IPS-20b (cell line): ENCODE data around the gene HELB.

Source experiments
- H3K27ac ChIP-seq: one replicate; pipeline ENCODE4 v1.5.1; 2013; ENCODE audit warnings: low read length
- H3K27me3 ChIP-seq: 2 replicates; pipeline ENCODE4 v1.6.1; 2013; ENCODE audit warnings: mild to moderate bottlenecking, low read length, inconsistent platforms; ENCODE audit not compliant: insufficient read depth
- H3K36me3 ChIP-seq: 2 replicates; pipeline ENCODE4 v1.6.1; 2013; ENCODE audit warnings: low read depth, mild to moderate bottlenecking, inconsistent platforms, low read length, moderate library complexity; ENCODE audit not compliant: insufficient read depth
- H3K4me1 ChIP-seq: 2 replicates; pipeline ENCODE4 v1.6.1; 2013; ENCODE audit warnings: mild to moderate bottlenecking, control low read depth, inconsistent platforms, low read length, moderate library complexity; ENCODE audit not compliant: insufficient read depth
- H3K4me3 ChIP-seq: 2 replicates; pipeline ENCODE4 v1.5.1; 2013; ENCODE audit warnings: mild to moderate bottlenecking, low read length, inconsistent platforms
- H3K9ac ChIP-seq: 2 replicates; pipeline ENCODE4 v1.6.1; 2013; ENCODE audit warnings: low read depth, mild to moderate bottlenecking, inconsistent platforms, low read length, moderate library complexity
- H3K9me3 ChIP-seq: 2 replicates; pipeline ENCODE4 v1.6.1; 2013; ENCODE audit warnings: mild to moderate bottlenecking, low read depth, low read length, inconsistent platforms; ENCODE audit not compliant: insufficient read depth

HELB gene

GRCh38 chr12:66335746-66336145 lies 33.5 kb downstream of the HELB start:
- H3K4me3 ChIP-seq, result no peak overlapping the region
- no peaks in the 10 kb centered on the region for H3K9me3 ChIP-seq
- H3K36me3 ChIP-seq, result peaks cover 25% of the 10 kb centered on the region
- H3K27me3 ChIP-seq, result no peaks in the 10 kb centered on the region
- H3K27ac ChIP-seq, result no peak overlapping the region
- H3K9ac ChIP-seq, result no peak overlapping the region
- H3K4me1 ChIP-seq, result no peaks in the 10 kb centered on the region

- Histone ChIP-seq H3K4me1 (no peaks in the 10 kb centered on the region), H3K4me3 (no peak overlapping the region), H3K27me3 (no peaks in the 10 kb centered on the region), H3K9me3 (peaks cover 13% of the 10 kb centered on the region), H3K36me3 (peaks cover 32% of the 10 kb centered on the region), H3K9ac (no peak overlapping the region), H3K27ac (no peak overlapping the region)
These were observed 35.2 kb downstream of the HELB start for GRCh38 chr12:66337381-66338010.

GRCh38 chr12:66340131-66340530 lies 37.8 kb downstream of the HELB start:
- Histone ChIP-seq H3K4me1 (no peaks in the 10 kb centered on the region), H3K27me3 (no peaks in the 10 kb centered on the region), H3K36me3 (peaks cover 32% of the 10 kb centered on the region), H3K27ac (no peak overlapping the region), H3K9me3 (peaks cover 13% of the 10 kb centered on the region), H3K4me3 (no peak overlapping the region), H3K9ac (no peak overlapping the region)

DNA sequence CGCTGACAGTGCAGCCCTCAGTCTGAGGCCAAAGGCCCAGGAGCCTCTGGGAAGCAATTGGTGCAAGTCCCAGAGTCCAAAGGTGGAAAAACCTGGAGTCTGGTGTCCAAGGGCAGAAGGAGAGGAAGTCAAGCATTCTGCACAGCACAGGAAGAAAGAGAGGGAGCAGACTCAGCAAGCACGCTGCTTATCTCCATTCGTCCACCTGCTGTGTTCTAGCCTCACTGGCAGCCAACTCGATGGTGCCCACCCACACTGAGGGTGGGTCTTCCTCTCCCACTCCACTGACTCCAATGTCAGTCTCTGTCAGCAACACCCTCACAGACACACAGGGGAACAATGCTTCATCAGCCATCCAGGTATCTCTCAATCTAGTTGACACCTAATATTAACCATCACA lies 38.8 kb downstream of the HELB start:
- Histone ChIP-seq H3K27me3 (no peaks in the 10 kb centered on the region), H3K4me3 (no peak overlapping the region), H3K4me1 (no peaks in the 10 kb centered on the region), H3K9ac (no peak overlapping the region), H3K36me3 (peaks cover 32% of the 10 kb centered on the region), H3K9me3 (peaks cover 13% of the 10 kb centered on the region), H3K27ac (no peak overlapping the region)

- no peak overlapping the region for H3K9ac ChIP-seq
- H3K4me1 ChIP-seq, result no peaks in the 10 kb centered on the region
- H3K9me3 ChIP-seq, result peaks cover 13% of the 10 kb centered on the region
- H3K4me3 ChIP-seq, result no peak overlapping the region
- H3K27me3 ChIP-seq, result no peaks in the 10 kb centered on the region
- H3K27ac ChIP-seq, result no peak overlapping the region
- peaks cover 19% of the 10 kb centered on the region for H3K36me3 ChIP-seq
These were observed 42.9 kb downstream of the HELB start for GRCh38 chr12:66345212-66345611.

GRCh38 chr12:66345956-66346355 lies 43.7 kb downstream of the HELB start:
- no peaks in the 10 kb centered on the region for H3K27me3 ChIP-seq
- no peaks in the 10 kb centered on the region for H3K4me1 ChIP-seq
- no peak overlapping the region for H3K27ac ChIP-seq
- peaks cover 13% of the 10 kb centered on the region for H3K9me3 ChIP-seq
- H3K4me3 ChIP-seq, result no peak overlapping the region
- H3K9ac ChIP-seq, result no peak overlapping the region
- H3K36me3 ChIP-seq, result peaks cover 13% of the 10 kb centered on the region; the same call in 1 of the 2 replicates

DNA sequence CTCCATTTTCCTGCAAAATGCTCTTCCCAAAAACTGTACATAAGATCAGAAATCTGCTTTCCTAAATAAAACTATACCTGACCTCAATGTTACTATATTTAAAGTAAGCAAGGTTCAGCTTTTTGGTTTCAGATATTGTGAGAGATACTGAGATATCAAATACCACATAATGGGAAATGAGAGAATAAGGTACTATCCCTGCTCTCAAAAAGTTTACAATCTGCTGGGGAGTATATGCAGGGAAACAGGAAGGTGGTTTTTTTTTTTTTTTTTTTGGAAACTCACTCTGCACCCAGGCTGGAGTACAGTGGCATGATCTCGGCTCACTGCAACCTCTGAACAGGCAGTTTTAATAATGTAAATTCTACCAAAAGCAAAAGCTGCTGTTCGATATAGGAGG lies 49.0 kb downstream of the HELB start:
- no peaks in the 10 kb centered on the region for H3K4me1 ChIP-seq
- H3K9me3 ChIP-seq, result no peaks in the 10 kb centered on the region
- no peaks in the 10 kb centered on the region for H3K36me3 ChIP-seq
- no peak overlapping the region for H3K9ac ChIP-seq
- no peak overlapping the region for H3K27ac ChIP-seq
- no peaks in the 10 kb centered on the region for H3K27me3 ChIP-seq
- no peak overlapping the region for H3K4me3 ChIP-seq

DNA sequence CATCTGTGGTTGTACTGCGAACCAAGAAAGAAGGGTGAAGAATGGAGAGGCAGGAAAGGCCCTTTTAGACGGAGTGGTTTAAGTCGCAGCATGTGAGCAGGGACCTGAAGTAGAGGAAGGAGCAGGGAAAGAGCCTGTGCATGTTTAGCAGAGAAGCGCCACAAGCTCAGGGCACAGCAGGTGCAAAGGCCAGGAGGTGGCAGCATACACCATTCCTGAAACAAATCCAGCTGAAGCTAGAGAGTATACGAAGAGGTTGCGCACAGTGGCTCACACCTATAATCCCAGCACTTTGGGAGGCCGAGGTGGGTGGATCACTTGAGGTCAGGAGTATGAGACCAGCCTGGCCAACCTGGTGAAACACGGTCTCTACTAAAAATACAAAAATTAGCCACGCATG lies 49.9 kb downstream of the HELB start:
- Histone ChIP-seq H3K4me1 (peaks cover 2% of the 10 kb centered on the region; the same call in 1 of the 2 replicates), H3K9me3 (no peaks in the 10 kb centered on the region), H3K4me3 (no peak overlapping the region), H3K27ac (no peak overlapping the region), H3K36me3 (no peaks in the 10 kb centered on the region), H3K27me3 (no peaks in the 10 kb centered on the region), H3K9ac (no peak overlapping the region)

- Histone ChIP-seq H3K4me3 (no peak overlapping the region), H3K36me3 (no peaks in the 10 kb centered on the region), H3K4me1 (peaks cover 8% of the 10 kb centered on the region; the same call in 1 of the 2 replicates), H3K27ac (no peak overlapping the region), H3K9ac (no peak overlapping the region), H3K9me3 (no peaks in the 10 kb centered on the region), H3K27me3 (no peaks in the 10 kb centered on the region)
These were observed 50.6 kb downstream of the HELB start for GRCh38 chr12:66352899-66353298.

- Histone ChIP-seq H3K9me3 (no peaks in the 10 kb centered on the region), H3K36me3 (no peaks in the 10 kb centered on the region), H3K4me3 (no peak overlapping the region), H3K27me3 (no peaks in the 10 kb centered on the region), H3K9ac (no peak overlapping the region), H3K27ac (no peak overlapping the region), H3K4me1 (peaks cover 8% of the 10 kb centered on the region; the same call in 1 of the 2 replicates)
These were observed 52.0 kb downstream of the HELB start for GRCh38 chr12:66354291-66354690.

GRCh38 chr12:66359300-66359699 lies 57.0 kb downstream of the HELB start:
- H3K9me3 ChIP-seq, result no peaks in the 10 kb centered on the region
- H3K9ac ChIP-seq, result no peak overlapping the region
- peaks cover 8% of the 10 kb centered on the region; the same call in 1 of the 2 replicates for H3K4me1 ChIP-seq
- no peak overlapping the region for H3K4me3 ChIP-seq
- no peak overlapping the region for H3K27ac ChIP-seq
- H3K36me3 ChIP-seq, result no peaks in the 10 kb centered on the region
- H3K27me3 ChIP-seq, result no peaks in the 10 kb centered on the region

- H3K36me3 ChIP-seq, result no peaks in the 10 kb centered on the region
- H3K4me3 ChIP-seq, result no peak overlapping the region
- H3K9me3 ChIP-seq, result no peaks in the 10 kb centered on the region
- no peak overlapping the region for H3K9ac ChIP-seq
- peaks cover 8% of the 10 kb centered on the region; the same call in 1 of the 2 replicates for H3K4me1 ChIP-seq
- H3K27ac ChIP-seq, result no peak overlapping the region
- no peaks in the 10 kb centered on the region for H3K27me3 ChIP-seq
These were observed 59.4 kb downstream of the HELB start for GRCh38 chr12:66361703-66362102.
